ENCODE data around the gene MAS1.

Gene MAS1

DNA sequence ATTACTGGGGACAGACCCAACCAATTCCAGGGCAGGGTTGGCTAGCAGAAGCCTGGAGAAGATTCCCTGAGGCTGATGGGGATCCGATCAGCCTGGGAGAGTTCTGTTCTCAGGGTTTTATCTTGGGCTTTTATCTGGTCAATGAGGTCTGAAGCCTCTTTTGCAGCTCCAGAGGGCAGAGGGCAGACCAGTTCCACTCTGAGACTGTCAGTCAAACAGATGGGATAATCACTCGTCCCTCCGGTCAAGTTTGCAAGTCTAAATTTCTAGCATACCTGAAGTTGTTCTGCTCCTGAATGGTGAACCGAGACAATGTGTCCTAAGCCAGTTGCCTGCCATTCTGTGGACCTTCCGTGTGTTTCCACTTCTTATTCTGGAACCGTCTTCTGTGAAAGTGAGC lies 3.0 kb upstream of the MAS1 start:
- Histone ChIP-seq H3K4me1 (ENCODE audit: insufficient read depth, low read length, poor library complexity, severe bottlenecking) (no peaks in the 10 kb centered on the region), H3K36me3 (ENCODE audit: insufficient read depth, low read length) (no peaks in the 10 kb centered on the region), H3K27me3 (ENCODE audit: insufficient read depth, low read length, poor library complexity, severe bottlenecking) (peaks cover 6% of the 10 kb centered on the region), H3K9ac (ENCODE audit: low read depth, low read length, poor library complexity, severe bottlenecking) (no peak overlapping the region), H3F3A (ENCODE audit: low read depth) (no peaks in the 10 kb centered on the region), H3K4me3 (ENCODE audit: low read length, poor library complexity, severe bottlenecking) (no peak overlapping the region), H2AFZ (ENCODE audit: low read length) (no peak overlapping the region), H3K79me2 (ENCODE audit: insufficient read depth, low read length) (no peaks in the 10 kb centered on the region), H4K20me1 (ENCODE audit: insufficient read depth, low read length, poor library complexity, severe bottlenecking) (no peaks in the 10 kb centered on the region), H3K9me2 (replicated peaks; ENCODE audit: low read depth, low read length) (no peaks in the 10 kb centered on the region), H3K9me3 (ENCODE audit: insufficient read depth, low read depth, low read length) (no peaks in the 10 kb centered on the region), H3K4me2 (ENCODE audit: low read depth, low read length, poor library complexity, severe bottlenecking) (no peak overlapping the region)
- no peak for TF ChIP-seq EZH2phosphoT487 (IDR thresholded peaks at IDR 0.05; ENCODE audit: borderline replicate concordance)
- TF ChIP-seq, protein P1, sequence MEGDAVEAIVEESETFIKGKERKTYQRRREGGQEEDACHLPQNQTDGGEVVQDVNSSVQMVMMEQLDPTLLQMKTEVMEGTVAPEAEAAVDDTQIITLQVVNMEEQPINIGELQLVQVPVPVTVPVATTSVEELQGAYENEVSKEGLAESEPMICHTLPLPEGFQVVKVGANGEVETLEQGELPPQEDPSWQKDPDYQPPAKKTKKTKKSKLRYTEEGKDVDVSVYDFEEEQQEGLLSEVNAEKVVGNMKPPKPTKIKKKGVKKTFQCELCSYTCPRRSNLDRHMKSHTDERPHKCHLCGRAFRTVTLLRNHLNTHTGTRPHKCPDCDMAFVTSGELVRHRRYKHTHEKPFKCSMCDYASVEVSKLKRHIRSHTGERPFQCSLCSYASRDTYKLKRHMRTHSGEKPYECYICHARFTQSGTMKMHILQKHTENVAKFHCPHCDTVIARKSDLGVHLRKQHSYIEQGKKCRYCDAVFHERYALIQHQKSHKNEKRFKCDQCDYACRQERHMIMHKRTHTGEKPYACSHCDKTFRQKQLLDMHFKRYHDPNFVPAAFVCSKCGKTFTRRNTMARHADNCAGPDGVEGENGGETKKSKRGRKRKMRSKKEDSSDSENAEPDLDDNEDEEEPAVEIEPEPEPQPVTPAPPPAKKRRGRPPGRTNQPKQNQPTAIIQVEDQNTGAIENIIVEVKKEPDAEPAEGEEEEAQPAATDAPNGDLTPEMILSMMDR (conservative IDR thresholded peaks at IDR 0.05; ENCODE audit: low read length) = no peak

GRCh38 chr6:159890201-159890600 lies 587 bp upstream of the MAS1 start:
- Histone ChIP-seq H3K27me3 (ENCODE audit: insufficient read depth, low read length, poor library complexity, severe bottlenecking) (peaks cover 6% of the 10 kb centered on the region), H3F3A (ENCODE audit: low read depth) (no peaks in the 10 kb centered on the region), H3K36me3 (ENCODE audit: insufficient read depth, low read length) (no peaks in the 10 kb centered on the region), H3K4me1 (ENCODE audit: insufficient read depth, low read length, poor library complexity, severe bottlenecking) (no peaks in the 10 kb centered on the region), H3K4me3 (ENCODE audit: low read length, poor library complexity, severe bottlenecking) (no peak overlapping the region), H2AFZ (ENCODE audit: low read length) (no peak overlapping the region), H3K9me3 (ENCODE audit: insufficient read depth, low read depth, low read length) (no peaks in the 10 kb centered on the region), H3K4me2 (ENCODE audit: low read depth, low read length, poor library complexity, severe bottlenecking) (no peak overlapping the region), H3K9ac (ENCODE audit: low read depth, low read length, poor library complexity, severe bottlenecking) (no peak overlapping the region), H3K9me2 (replicated peaks; ENCODE audit: low read depth, low read length) (no peaks in the 10 kb centered on the region), H3K79me2 (ENCODE audit: insufficient read depth, low read length) (no peaks in the 10 kb centered on the region), H4K20me1 (ENCODE audit: insufficient read depth, low read length, poor library complexity, severe bottlenecking) (no peaks in the 10 kb centered on the region)
- TF ChIP-seq EZH2phosphoT487 (IDR thresholded peaks at IDR 0.05; ENCODE audit: borderline replicate concordance) = no peak
- TF ChIP-seq, protein P1 (conservative IDR thresholded peaks at IDR 0.05; ENCODE audit: low read length) = no peak

DNA sequence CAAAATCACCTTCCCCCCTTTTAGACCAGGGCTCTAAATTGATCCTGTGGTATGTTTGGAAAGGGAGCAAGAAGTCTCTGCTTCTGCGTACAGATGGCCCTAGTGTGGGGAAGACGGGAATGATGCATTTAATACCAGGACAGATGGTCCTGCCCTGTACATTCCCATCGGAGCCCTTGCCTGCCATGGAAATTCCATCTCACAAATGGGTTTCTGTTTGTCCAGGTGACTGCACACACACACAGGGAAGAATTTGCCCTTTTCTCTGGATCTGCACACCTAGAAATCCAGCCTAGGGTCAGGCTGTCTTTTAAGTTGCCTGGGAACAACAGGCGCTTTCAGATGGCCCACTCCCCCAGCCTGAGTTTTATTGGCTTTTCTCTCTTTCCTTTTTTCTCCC lies 1.3 kb downstream of the MAS1 start:
- no peak overlapping the region for H3K4me2 ChIP-seq (ENCODE audit: low read depth, low read length, poor library complexity, severe bottlenecking)
- H3K9me2 ChIP-seq (replicated peaks; ENCODE audit: low read depth, low read length) = no peaks in the 10 kb centered on the region
- no peak overlapping the region for H3K4me3 ChIP-seq (ENCODE audit: low read length, poor library complexity, severe bottlenecking)
- peaks cover 6% of the 10 kb centered on the region for H3K27me3 ChIP-seq (ENCODE audit: insufficient read depth, low read length, poor library complexity, severe bottlenecking)
- no peaks in the 10 kb centered on the region for H3F3A ChIP-seq (ENCODE audit: low read depth)
- no peaks in the 10 kb centered on the region for H3K9me3 ChIP-seq (ENCODE audit: insufficient read depth, low read depth, low read length)
- no peaks in the 10 kb centered on the region for H4K20me1 ChIP-seq (ENCODE audit: insufficient read depth, low read length, poor library complexity, severe bottlenecking)
- no peaks in the 10 kb centered on the region for H3K36me3 ChIP-seq (ENCODE audit: insufficient read depth, low read length)
- H2AFZ ChIP-seq (ENCODE audit: low read length) = no peak overlapping the region
- H3K9ac ChIP-seq (ENCODE audit: low read depth, low read length, poor library complexity, severe bottlenecking) = no peak overlapping the region
- no peaks in the 10 kb centered on the region for H3K79me2 ChIP-seq (ENCODE audit: insufficient read depth, low read length)
- no peaks in the 10 kb centered on the region for H3K4me1 ChIP-seq (ENCODE audit: insufficient read depth, low read length, poor library complexity, severe bottlenecking)
- TF ChIP-seq, protein P1 (conservative IDR thresholded peaks at IDR 0.05; ENCODE audit: low read length) = no peak
- TF ChIP-seq EZH2phosphoT487 (IDR thresholded peaks at IDR 0.05; ENCODE audit: borderline replicate concordance) = no peak

Measured in Loucy (cell line).